ENCODE results near the gene PPP6R3. TPM values are rescaled to one million over a fixed set of nuclear protein-coding genes. Genes with fewer than 3 reads are reported as not detected.
A peak's percentile ranks its signal among the peaks of the same experiment; 100 is the strongest.

The PPP6R3 gene
- total and polyA plus RNA-seq, 10 of the 15 experiments (the other 5 are each of a cell fraction or from before 2014, with no cell fraction given) = 12.4 to 123 (median 74.1) TPM

- peak overlapping the region; percentile 97 for H3K27ac ChIP-seq (ENCODE audit: control insufficient read depth, insufficient read depth)
- peak overlapping the region; percentile 95 for H3K9ac ChIP-seq (ENCODE audit: control insufficient read depth, insufficient read depth, low read length)
- peaks cover 10% of the 10 kb centered on the region for H4K20me1 ChIP-seq (ENCODE audit: control insufficient read depth, insufficient read depth)
- TSS peak; percentile 99 for BruUV-seq (replicated peaks)
- intact Hi-C loops (cut with micrococcal nuclease; ENCODE audit: unreplicated experiment) (loop anchor here (5.0 to 10.0 kb wide), 2 partner anchors 193 to 435 kb away; no protein-coding TSS in a partner anchor), in situ Hi-C loops (cut with MboI) (no loop called here)
- 6% methylated on average over 37 of the region's 56 CpGs for WGBS (ENCODE audit: insufficient coverage, insufficient replicate concordance, low lambda C conversion rate, missing lambda C conversion rate)
- ATAC-seq (peak; percentile 93), DNase-seq (ENCODE audit: low read depth, low spot score) (peak; percentile 90), FAIRE-seq (peak; percentile 94)
- peak overlapping the region; percentile 91 for H3K4me3 ChIP-seq
- H3K9me3 ChIP-seq (replicated peaks; ENCODE audit: control insufficient read depth, insufficient read depth, low read length) = no peaks in the 10 kb centered on the region
- SMC1A ChIA-PET (ENCODE audit: uncharacterized antibody, unreplicated experiment) = interaction anchor here (0.9 to 1.4 kb wide), 3 partner anchors 39 to 110 kb away, joined by 3 read pairs; no protein-coding TSS in a partner anchor
- CTCF ChIA-PET = interaction anchor here (1.7 kb wide), 1 partner anchor 11 kb away, joined by 5 read pairs; no protein-coding TSS in a partner anchor
- peaks cover 2% of the 10 kb centered on the region; the same call in 1 of the 2 replicates for H3K4me1 ChIP-seq (ENCODE audit: control insufficient read depth, insufficient read depth, low read length)
- RAD21 ChIA-PET (ENCODE audit: unreplicated experiment) = interaction anchor here (0.5 to 1.4 kb wide), 8 partner anchors 34 to 1915 kb away, joined by 3 to 7 read pairs (median 3); no protein-coding TSS in a partner anchor
- peaks cover 45% of the 10 kb centered on the region for H3K79me2 ChIP-seq (ENCODE audit: control insufficient read depth, insufficient read depth, low read length)
- peak overlapping the region; percentile 99 for H2AFZ ChIP-seq (ENCODE audit: control insufficient read depth, low read depth, low read length)
- POLR2A ChIA-PET = interaction anchor here (0.6 to 1.0 kb wide), 5 partner anchors 31 to 696 kb away, joined by 3 to 6 read pairs (median 5); no protein-coding TSS in a partner anchor
- no peaks in the 10 kb centered on the region for H3K27me3 ChIP-seq (replicated peaks in 1 of 2; ENCODE audit: control insufficient read depth in 2 of 2, insufficient read depth in 2 of 2, low read length in 1 of 2)
- no peaks in the 10 kb centered on the region; a peak in 1 of 4 replicates for H3K36me3 ChIP-seq (ENCODE audit: control insufficient read depth in 2 of 2, insufficient read depth in 2 of 2, low read length in 1 of 2)
- H3K4me2 ChIP-seq (ENCODE audit: control insufficient read depth, insufficient read depth) = peak overlapping the region; percentile 90
- no peak for TF ChIP-seq ZNF592 (IDR thresholded peaks at IDR 0.05)
- TF ChIP-seq NFXL1 (IDR thresholded peaks at IDR 0.05; ENCODE audit: borderline replicate concordance) = no peak
- 0 out of 2 replicates have a peak, but pooled peaks have one; percentile 3 for TF ChIP-seq NRF1 (conservative IDR thresholded peaks at IDR 0.05; ENCODE audit: low read depth, low read length)
- peak; percentile 89 for TF ChIP-seq NR2F1 (conservative IDR thresholded peaks at IDR 0.05)
- TF ChIP-seq RCOR1 (conservative IDR thresholded peaks at IDR 0.05; ENCODE audit: low read depth, low read length) = no peak
- no peak for TF ChIP-seq CTCF (IDR thresholded peaks at IDR 0.05 in 2 of 3, conservative IDR thresholded peaks at IDR 0.05 in 1 of 3; ENCODE audit: control insufficient read depth in 2 of 3, extremely low read depth in 1 of 3, insufficient read depth in 1 of 3, low read depth in 3 of 3, low read length in 3 of 3)
- no peak for TF ChIP-seq E2F8 (IDR thresholded peaks at IDR 0.05; ENCODE audit: low read depth, partially characterized antibody)
- peak; percentile 91 for TF ChIP-seq SP1 (IDR thresholded peaks at IDR 0.05; ENCODE audit: low read depth, low read length)
- no peak for TF ChIP-seq BMI1 (IDR thresholded peaks at IDR 0.05; ENCODE audit: borderline replicate concordance)
- peak; percentile 94 for TF ChIP-seq TARDBP (IDR thresholded peaks at IDR 0.05; ENCODE audit: borderline replicate concordance)
Observed at GRCh38 chr11:68459886-68460740, 439 bp upstream of the PPP6R3 start.
